Left colon (tissue), 2 donors: ENCODE data around the gene NRARP. TPM values are rescaled to one million over a fixed set of nuclear protein-coding genes. Genes with fewer than 3 reads are reported as not detected.
A peak's percentile ranks its signal among the peaks of the same experiment; 100 is the strongest.

Source experiments
- ATAC-seq: fragments of 200-7000 bp; cut with Tn5 transposase; one replicate; pipeline ENCODE4 v1.9.1; 2020; ENCODE audit warnings: mild to moderate bottlenecking, moderate library complexity
- DNase-seq, 2 donors: peaks; one replicate each; pipeline ENCODE4 v3.0.0-alpha.2; 2020
- intact Hi-C, 2 donors: fragments of 100-400 bp; cut with DNase I in 1 of 2; cut with micrococcal nuclease in 1 of 2; formaldehyde crosslinking; loops; one replicate each; pipeline versions ENCODE4 v1.11.2 to v1.14.0; 2022; cut with DNase I, micrococcal nuclease
- total RNA-seq, 2 donors: library from RNA; stranded (reverse); fragmentation: NEBNext Ultra II Directional; extraction: Animal tissue kit (Norgen Biotek cat#: 25700); gene quantifications; one replicate each; pipeline ENCODE4 v1.2.1, GENCODE V29; 2021
- donor health status: DM: no; HTN: no; CAD: no.
- donor health status: DM: yes; HTN: yes; CAD: no.

The NRARP gene
- total RNA-seq, 2 donors from 2014 or later: 163 to 181 TPM

- intact Hi-C loops: no loop called here
- ATAC-seq (no peak), DNase-seq (no peak)
Observed at GRCh38 chr9:137325799-137326198, 23.7 kb upstream of the NRARP start.

- intact Hi-C loops: no loop called here
- ATAC-seq: no peak
- no peak for DNase-seq
Observed at GRCh38 chr9:137325124-137325523, 23.1 kb upstream of the NRARP start.

- ATAC-seq (no peak), DNase-seq (no peak)
- intact Hi-C loops: no loop called here
Observed at GRCh38 chr9:137323531-137324331, 21.7 kb upstream of the NRARP start.

GRCh38 chr9:137321726-137322361 is 19.8 kb upstream of the NRARP start:
- intact Hi-C loops: no loop called here
- no peak for ATAC-seq
- DNase-seq: no peak

- intact Hi-C loops: no loop called here
- DNase-seq: no peak
- no peak for ATAC-seq
Observed at GRCh38 chr9:137320555-137321384, 18.7 kb upstream of the NRARP start.

- intact Hi-C loops: loop anchor here in 1 of 2 donors (10.0 kb wide), 1 partner anchor 85 kb away; no protein-coding TSS in a partner anchor
- ATAC-seq (no peak), DNase-seq (no peak)
Observed at GRCh38 chr9:137319739-137320551, 17.9 kb upstream of the NRARP start.

GRCh38 chr9:137319011-137319738 is 17.1 kb upstream of the NRARP start:
- intact Hi-C loops: loop anchor here in 1 of 2 donors (10.0 kb wide), 1 partner anchor 86 kb away; no protein-coding TSS in a partner anchor
- ATAC-seq: no peak
- no peak for DNase-seq

- intact Hi-C loops: loop anchor here in 1 of 2 donors (10.0 kb wide), 1 partner anchor 86 kb away; no protein-coding TSS in a partner anchor
- no peak for DNase-seq
- ATAC-seq: no peak
Observed at GRCh38 chr9:137318602-137319001, 16.5 kb upstream of the NRARP start.

GRCh38 chr9:137317718-137318511 is 15.8 kb upstream of the NRARP start:
- ATAC-seq (no peak), DNase-seq (no peak)
- intact Hi-C loops: loop anchor here in 1 of 2 donors (10.0 kb wide), 1 partner anchor 87 kb away; no protein-coding TSS in a partner anchor

GRCh38 chr9:137317021-137317717 is 15.1 kb upstream of the NRARP start:
- ATAC-seq (no peak), DNase-seq (no peak)
- intact Hi-C loops: loop anchor here in 1 of 2 donors (10.0 kb wide), 1 partner anchor 88 kb away; no protein-coding TSS in a partner anchor

GRCh38 chr9:137316012-137316981 is 14.2 kb upstream of the NRARP start:
- intact Hi-C loops: loop anchor here in 1 of 2 donors (10.0 kb wide), 1 partner anchor 89 kb away; no protein-coding TSS in a partner anchor
- DNase-seq (peak; percentile 38 to 75), ATAC-seq (peak; percentile 33)

- intact Hi-C loops: loop anchor here in 1 of 2 donors (10.0 kb wide), 1 partner anchor 89 kb away; no protein-coding TSS in a partner anchor
- DNase-seq: no peak
- ATAC-seq: no peak
Observed at GRCh38 chr9:137315581-137316011, 13.5 kb upstream of the NRARP start.

GRCh38 chr9:137314561-137315560 is 12.8 kb upstream of the NRARP start:
- DNase-seq (peak in 1 of 2 donors; percentile 25), ATAC-seq (no peak)
- intact Hi-C loops: loop anchor here in 1 of 2 donors (10.0 kb wide), 1 partner anchor 90 kb away; no protein-coding TSS in a partner anchor
